HG03469 (cell line): ENCODE results near the gene PRKCA.

Experiments
- ATAC-seq: cut with Tn5 transposase; IDR thresholded peaks from one replicate; pipeline ENCODE4 v1.9.1; 2021; ENCODE audit warnings: mild to moderate bottlenecking, moderate library complexity, moderate number of reproducible peaks; ENCODE audit not compliant: unreplicated experiment

Gene PRKCA

GRCh38 chr17:66667491-66668030, 365.1 kb downstream of the PRKCA start:
- ATAC-seq = no peak

- no peak for ATAC-seq
Measured at GRCh38 chr17:66670206-66670605, 367.8 kb downstream of the PRKCA start.

GRCh38 chr17:66671156-66671555, 368.7 kb downstream of the PRKCA start:
- no peak for ATAC-seq

GRCh38 chr17:66673668-66674276, 371.4 kb downstream of the PRKCA start:
- no peak for ATAC-seq

GRCh38 chr17:66675273-66675990, 373.0 kb downstream of the PRKCA start:
- ATAC-seq = no peak

- ATAC-seq = no peak
Measured at GRCh38 chr17:66675991-66676371, 373.6 kb downstream of the PRKCA start.

- no peak for ATAC-seq
Measured at GRCh38 chr17:66676421-66676820, 374.0 kb downstream of the PRKCA start.

GRCh38 chr17:66677201-66677981, 375.0 kb downstream of the PRKCA start:
- no peak for ATAC-seq

GRCh38 chr17:66678061-66678460, 375.6 kb downstream of the PRKCA start:
- no peak for ATAC-seq

- no peak for ATAC-seq
Measured at GRCh38 chr17:66678827-66679226, 376.4 kb downstream of the PRKCA start.

- ATAC-seq = no peak
Measured at GRCh38 chr17:66679631-66680517, 377.5 kb downstream of the PRKCA start.

GRCh38 chr17:66682283-66682682, 379.9 kb downstream of the PRKCA start:
- no peak for ATAC-seq

- ATAC-seq = no peak
Measured at GRCh38 chr17:66684261-66684660, 381.8 kb downstream of the PRKCA start.

- ATAC-seq = no peak
Measured at GRCh38 chr17:66684731-66685130, 382.3 kb downstream of the PRKCA start.

- no peak for ATAC-seq
Measured at GRCh38 chr17:66686601-66687000, 384.2 kb downstream of the PRKCA start.

GRCh38 chr17:66687570-66688284, 385.3 kb downstream of the PRKCA start:
- no peak for ATAC-seq

- no peak for ATAC-seq
Measured at GRCh38 chr17:66689221-66689620, 386.8 kb downstream of the PRKCA start.

GRCh38 chr17:66690166-66690565, 387.8 kb downstream of the PRKCA start:
- no peak for ATAC-seq

GRCh38 chr17:66691644-66692420, 389.4 kb downstream of the PRKCA start:
- ATAC-seq = no peak

GRCh38 chr17:66692421-66692690, 389.9 kb downstream of the PRKCA start:
- no peak for ATAC-seq
